NCI-H82 treated with DMSO at 0.1 percent for 48 hours (cell line): ENCODE measurements around the gene SLC44A1.

ENCODE experiments used
- DNase-seq: peaks from one replicate; lab custom pipeline; 2025; ENCODE audit not compliant: unreplicated experiment; lab: John Stamatoyannopoulos, UW

The SLC44A1 gene

GRCh38 chr9:105269593-105269992, 25.1 kb downstream of the SLC44A1 start:
- no peak for DNase-seq

- no peak for DNase-seq
Measured at GRCh38 chr9:105270711-105271110, 26.3 kb downstream of the SLC44A1 start.

- DNase-seq: no peak
Measured at GRCh38 chr9:105273731-105274130, 29.3 kb downstream of the SLC44A1 start.

- no peak for DNase-seq
Measured at GRCh38 chr9:105275111-105275510, 30.7 kb downstream of the SLC44A1 start.

GRCh38 chr9:105275938-105276337, 31.5 kb downstream of the SLC44A1 start:
- no peak for DNase-seq

- no peak for DNase-seq
Measured at GRCh38 chr9:105278751-105279150, 34.3 kb downstream of the SLC44A1 start.

- DNase-seq: no peak
Measured at GRCh38 chr9:105280691-105281090, 36.2 kb downstream of the SLC44A1 start.

- no peak for DNase-seq
Measured at GRCh38 chr9:105281272-105281671, 36.8 kb downstream of the SLC44A1 start.

GRCh38 chr9:105281926-105282325, 37.5 kb downstream of the SLC44A1 start:
- DNase-seq: no peak

GRCh38 chr9:105282870-105283621, 38.6 kb downstream of the SLC44A1 start:
- no peak for DNase-seq

GRCh38 chr9:105283795-105284194, 39.3 kb downstream of the SLC44A1 start:
- DNase-seq: no peak

- no peak for DNase-seq
Measured at GRCh38 chr9:105284463-105284862, 40.0 kb downstream of the SLC44A1 start.

- DNase-seq: no peak
Measured at GRCh38 chr9:105286098-105286497, 41.6 kb downstream of the SLC44A1 start.

- DNase-seq: no peak
Measured at GRCh38 chr9:105289305-105289704, 44.9 kb downstream of the SLC44A1 start.

- DNase-seq: no peak
Measured at GRCh38 chr9:105290418-105290817, 46.0 kb downstream of the SLC44A1 start.

GRCh38 chr9:105290954-105291353, 46.5 kb downstream of the SLC44A1 start:
- DNase-seq: peak; percentile 87

GRCh38 chr9:105291422-105291859, 47.0 kb downstream of the SLC44A1 start:
- no peak for DNase-seq

- no peak for DNase-seq
Measured at GRCh38 chr9:105291938-105292337, 47.5 kb downstream of the SLC44A1 start.

GRCh38 chr9:105293408-105293807, 49.0 kb downstream of the SLC44A1 start:
- DNase-seq: peak; percentile 85

GRCh38 chr9:105295201-105295550, 50.7 kb downstream of the SLC44A1 start:
- DNase-seq: no peak

- DNase-seq: no peak
Measured at GRCh38 chr9:105295986-105296385, 51.5 kb downstream of the SLC44A1 start.

- no peak for DNase-seq
Measured at GRCh38 chr9:105296445-105296844, 52.0 kb downstream of the SLC44A1 start.

- no peak for DNase-seq
Measured at GRCh38 chr9:105296877-105297287, 52.4 kb downstream of the SLC44A1 start.
